ENCODE results near the gene SHBG. TPM values are rescaled to one million over a fixed set of nuclear protein-coding genes. Genes with fewer than 3 reads are reported as not detected.
A peak's percentile ranks its signal among the peaks of the same experiment; 100 is the strongest.
"Not testable (repeated sequence)": the region's sequence is repeated elsewhere in the genome, so short reads cannot be mapped to it uniquely, and the experiment has no call there.

Gene SHBG
- total RNA-seq, 4 donors from 2014 or later: 0.83 TPM; not detected in 3

DNA sequence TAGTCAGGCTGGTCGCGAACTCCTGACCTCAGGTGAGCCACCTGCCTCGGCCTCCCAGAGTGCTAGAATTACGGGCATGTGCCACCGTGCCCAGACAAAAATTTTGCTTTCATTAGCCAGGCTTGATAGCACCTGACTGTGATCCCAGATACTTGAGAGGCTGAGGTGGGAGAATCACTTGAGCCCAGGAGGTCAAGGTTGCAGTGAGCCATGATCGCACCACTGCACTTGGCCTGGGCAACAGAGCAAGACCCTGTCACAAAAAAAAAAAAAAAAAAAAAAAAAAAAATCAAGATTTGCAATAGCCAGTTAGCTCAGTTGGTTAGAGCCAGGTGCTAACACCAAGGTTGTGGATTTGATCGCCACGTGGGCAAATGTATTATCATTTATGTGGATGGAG is 9.1 kb upstream of the SHBG start:
- Histone ChIP-seq H3K27me3 (no peaks in the 10 kb centered on the region), H3K27ac (no peak overlapping the region), H3K36me3 (no peaks in the 10 kb centered on the region), H3K4me1 (no peaks in the 10 kb centered on the region), H3K4me3 (replicated peaks in 1 of 3) (no peak overlapping the region), H3K9me3 (no peaks in the 10 kb centered on the region)
- WGBS, 2 donors: 74 to 82% methylated on average over 8 of the region's 8 CpGs
- DNase-seq: no peak
- no peak for TF ChIP-seq POLR2A (IDR thresholded peaks at IDR 0.05)
- TF ChIP-seq, protein P1, sequence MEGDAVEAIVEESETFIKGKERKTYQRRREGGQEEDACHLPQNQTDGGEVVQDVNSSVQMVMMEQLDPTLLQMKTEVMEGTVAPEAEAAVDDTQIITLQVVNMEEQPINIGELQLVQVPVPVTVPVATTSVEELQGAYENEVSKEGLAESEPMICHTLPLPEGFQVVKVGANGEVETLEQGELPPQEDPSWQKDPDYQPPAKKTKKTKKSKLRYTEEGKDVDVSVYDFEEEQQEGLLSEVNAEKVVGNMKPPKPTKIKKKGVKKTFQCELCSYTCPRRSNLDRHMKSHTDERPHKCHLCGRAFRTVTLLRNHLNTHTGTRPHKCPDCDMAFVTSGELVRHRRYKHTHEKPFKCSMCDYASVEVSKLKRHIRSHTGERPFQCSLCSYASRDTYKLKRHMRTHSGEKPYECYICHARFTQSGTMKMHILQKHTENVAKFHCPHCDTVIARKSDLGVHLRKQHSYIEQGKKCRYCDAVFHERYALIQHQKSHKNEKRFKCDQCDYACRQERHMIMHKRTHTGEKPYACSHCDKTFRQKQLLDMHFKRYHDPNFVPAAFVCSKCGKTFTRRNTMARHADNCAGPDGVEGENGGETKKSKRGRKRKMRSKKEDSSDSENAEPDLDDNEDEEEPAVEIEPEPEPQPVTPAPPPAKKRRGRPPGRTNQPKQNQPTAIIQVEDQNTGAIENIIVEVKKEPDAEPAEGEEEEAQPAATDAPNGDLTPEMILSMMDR (IDR thresholded peaks at IDR 0.05): no peak
- intact Hi-C loops (cut with DNase I): no loop called here

- WGBS, 2 donors: 75 to 83% methylated on average over 5 of the region's 5 CpGs
- Histone ChIP-seq H3K4me3 (replicated peaks in 1 of 3) (no peak overlapping the region), H3K4me1 (peaks cover 5 to 12% of the 10 kb centered on the region in 2 donors), H3K27ac (no peak overlapping the region), H3K36me3 (no peaks in the 10 kb centered on the region), H3K27me3 (no peaks in the 10 kb centered on the region), H3K9me3 (no peaks in the 10 kb centered on the region)
- no peak for DNase-seq
- TF ChIP-seq POLR2A (IDR thresholded peaks at IDR 0.05): no peak
- TF ChIP-seq, protein P1 (IDR thresholded peaks at IDR 0.05): no peak
- intact Hi-C loops (cut with DNase I): no loop called here
Observed at GRCh38 chr17:7623661-7624060, 6.3 kb upstream of the SHBG start.

DNA sequence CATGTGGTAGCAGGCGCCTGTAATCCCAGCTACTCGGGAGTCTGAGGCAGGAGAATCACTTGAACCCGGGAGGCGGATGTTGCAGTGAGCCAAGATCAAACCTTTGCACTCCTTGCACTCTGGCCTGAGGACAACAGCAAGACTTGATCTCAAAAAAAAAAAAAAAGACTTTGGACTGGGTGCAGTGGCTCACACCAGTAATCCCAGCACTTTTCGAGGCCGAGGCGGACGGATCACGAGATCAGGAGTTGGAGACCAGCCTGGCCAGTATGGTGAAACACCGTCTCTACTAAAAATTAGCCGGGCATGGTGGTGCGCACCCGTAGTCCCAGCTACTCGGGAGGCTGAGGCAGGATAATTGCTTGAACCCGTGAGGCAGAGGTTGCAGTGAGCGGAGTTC is 4.2 kb upstream of the SHBG start:
- 95 to 99% methylated on average over 16 of the region's 16 CpGs for WGBS, 2 donors
- DNase-seq; H3K27me3 ChIP-seq; intact Hi-C loops (cut with DNase I); H3K36me3 ChIP-seq; H3K27ac ChIP-seq; H3K4me3 ChIP-seq (replicated peaks in 1 of 3); H3K9me3 ChIP-seq: not testable (repeated sequence)
- peaks cover 5 to 12% of the 10 kb centered on the region in 2 donors for H3K4me1 ChIP-seq

DNA sequence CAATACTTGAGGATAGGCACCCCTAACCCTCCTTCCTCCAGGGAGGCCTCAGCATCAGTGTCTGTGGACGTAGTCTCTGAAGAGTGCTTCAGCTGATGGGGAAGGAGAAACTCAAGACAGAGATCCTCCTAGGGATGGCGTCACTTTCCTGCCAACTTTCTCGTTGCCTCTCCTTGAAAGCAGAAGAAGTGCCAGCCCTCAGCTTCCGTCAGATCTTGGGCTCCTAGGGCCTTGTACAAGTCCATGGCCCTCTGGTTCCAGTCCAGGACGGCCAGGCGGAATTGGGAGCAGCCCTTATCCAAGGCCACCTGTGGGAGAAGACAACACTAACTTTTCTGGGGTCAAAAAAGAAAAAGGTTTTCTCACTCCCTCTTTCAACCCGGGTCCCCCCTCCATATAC is 3.6 kb upstream of the SHBG start:
- H3K27me3 ChIP-seq: no peaks in the 10 kb centered on the region
- TF ChIP-seq POLR2A (IDR thresholded peaks at IDR 0.05): no peak
- TF ChIP-seq, protein P1 (IDR thresholded peaks at IDR 0.05): no peak
- no peak for DNase-seq
- intact Hi-C loops (cut with DNase I): no loop called here
- H3K4me1 ChIP-seq: peaks cover 5 to 12% of the 10 kb centered on the region in 2 donors
- H3K27ac ChIP-seq: peak overlapping the region in 1 of 3 donors; percentile 95
- WGBS, 2 donors: 86 to 88% methylated on average over 7 of the region's 7 CpGs
- H3K36me3 ChIP-seq: no peaks in the 10 kb centered on the region
- no peaks in the 10 kb centered on the region for H3K9me3 ChIP-seq
- no peak overlapping the region for H3K4me3 ChIP-seq (replicated peaks in 1 of 3)

DNA sequence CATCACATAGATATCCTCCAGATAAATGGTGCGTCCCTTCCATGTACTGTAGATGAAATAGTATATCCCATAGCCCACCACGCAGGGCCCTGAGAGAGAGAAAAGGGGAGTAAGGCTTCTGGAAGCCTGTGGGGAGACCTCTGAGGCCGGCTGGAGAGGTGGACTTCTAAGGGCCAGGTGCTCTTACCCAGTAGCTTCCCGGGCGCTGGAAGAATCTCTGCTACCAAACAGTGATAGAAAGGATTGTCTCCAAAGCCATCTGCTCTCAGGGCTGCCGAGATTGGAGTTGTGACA is 3.0 kb upstream of the SHBG start:
- intact Hi-C loops (cut with DNase I): no loop called here

More for the DNA sequence above, 3.0 kb upstream of the SHBG start:
- Histone ChIP-seq H3K27ac (peak overlapping the region; percentile 95 to 97 (median 95)), H3K36me3 (no peaks in the 10 kb centered on the region), H3K27me3 (no peaks in the 10 kb centered on the region), H3K9me3 (no peaks in the 10 kb centered on the region), H3K4me3 (replicated peaks in 1 of 3) (peak overlapping the region; percentile 68 to 91 (median 79)), H3K4me1 (peaks cover 5 to 12% of the 10 kb centered on the region in 2 donors)
- TF ChIP-seq, protein P1 (IDR thresholded peaks at IDR 0.05): no peak
- no peak for TF ChIP-seq POLR2A (IDR thresholded peaks at IDR 0.05)
- WGBS, 2 donors: 25 to 28% methylated on average over 6 of the region's 6 CpGs
- DNase-seq: no peak

Measured in thyroid gland (tissue), 4 donors.